NCI-H1105 treated with DMSO at 0.1 percent for 48 hours (cell line): ENCODE data around the gene DNAJC19.

Experiments
- DNase-seq: peaks from one replicate; lab custom pipeline; 2025; lab: John Stamatoyannopoulos, UW

Gene DNAJC19

DNA sequence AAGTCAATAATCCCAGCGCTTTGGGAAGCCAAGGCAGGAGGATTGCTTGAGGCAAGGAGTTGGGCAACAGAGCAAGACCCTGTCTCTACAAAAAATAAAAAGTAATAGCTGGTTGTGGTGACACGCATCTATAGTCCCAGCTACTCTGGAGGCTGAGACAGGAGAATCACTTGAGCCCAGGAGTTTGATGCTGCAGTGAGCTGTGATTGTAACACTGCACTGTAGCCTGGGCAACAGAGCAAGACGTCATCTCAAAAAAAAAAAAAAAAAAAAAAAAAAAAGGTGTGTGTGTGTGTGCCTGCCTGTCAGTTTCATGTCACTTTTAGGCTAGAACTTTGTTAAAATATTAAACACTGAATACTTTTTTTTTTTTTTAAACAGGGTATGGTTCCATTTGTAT is 28.4 kb downstream of the DNAJC19 start:
- no peak for DNase-seq

DNA sequence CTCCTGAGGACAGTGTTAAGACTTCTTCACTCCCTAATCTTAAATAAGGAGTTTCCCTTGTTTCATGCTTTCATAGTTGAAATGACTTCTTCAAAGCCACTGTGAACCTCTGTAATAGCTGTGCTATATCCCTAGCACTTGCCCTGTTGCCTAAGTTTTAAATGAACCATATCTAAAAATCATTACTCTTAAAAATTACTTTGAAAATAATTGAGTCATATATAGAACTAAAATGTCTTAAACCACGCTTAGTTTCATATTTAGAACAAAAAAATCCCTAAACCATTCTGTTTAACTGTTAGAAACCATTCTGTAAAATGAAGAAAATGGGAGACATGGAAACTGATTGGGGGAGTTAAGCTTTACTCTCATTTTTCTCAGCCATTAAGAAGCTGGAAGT is 29.8 kb downstream of the DNAJC19 start:
- DNase-seq = no peak

DNA sequence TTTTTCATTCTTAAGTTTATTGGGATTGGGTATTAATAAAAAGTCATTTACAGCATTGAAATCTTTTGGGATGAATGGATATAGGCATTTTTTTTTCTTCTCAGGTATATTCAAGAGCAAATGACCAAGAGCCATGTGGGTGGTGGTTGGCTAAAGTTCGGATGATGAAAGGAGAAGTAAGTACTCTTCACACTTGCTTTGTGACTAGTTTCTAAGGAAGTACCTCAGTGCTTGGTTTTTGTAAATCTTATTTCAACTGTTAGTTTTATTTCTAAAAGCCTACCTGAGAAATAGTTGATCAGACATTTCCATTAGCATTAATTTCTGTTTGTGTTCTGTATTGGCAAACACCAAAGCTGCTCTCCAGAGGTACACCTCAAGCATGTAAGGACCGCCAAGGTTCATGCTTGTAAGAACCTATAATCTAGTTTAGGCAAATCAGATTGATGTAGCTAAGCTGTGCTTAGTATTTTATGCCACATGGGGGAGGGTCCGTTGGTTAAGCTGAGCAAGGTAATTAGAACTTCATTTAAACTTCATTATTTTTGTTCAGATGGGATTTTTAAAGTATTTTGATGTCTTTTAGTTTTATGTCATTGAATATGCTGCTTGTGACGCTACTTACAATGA is 41.7 kb downstream of the DNAJC19 start:
- no peak for DNase-seq

DNA sequence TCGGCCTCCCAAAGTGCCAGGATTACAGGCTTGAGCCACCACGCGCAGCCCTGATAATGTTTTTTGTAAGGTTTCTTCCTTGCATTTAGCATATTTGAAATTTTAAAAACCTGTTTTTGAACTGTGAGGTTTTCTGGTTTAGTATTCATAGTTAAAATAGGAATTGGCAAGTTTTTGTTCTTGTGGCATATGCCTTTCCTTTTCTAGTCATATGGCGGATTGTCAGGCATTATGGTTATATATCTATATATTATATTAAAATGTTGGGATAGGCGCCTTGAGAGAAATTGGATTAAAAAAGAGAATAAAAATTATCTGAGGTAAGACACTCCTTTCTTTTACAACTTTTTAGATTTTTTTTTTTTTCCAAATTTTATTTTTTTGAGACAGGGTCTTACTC is 48.7 kb downstream of the DNAJC19 start:
- no peak for DNase-seq

DNA sequence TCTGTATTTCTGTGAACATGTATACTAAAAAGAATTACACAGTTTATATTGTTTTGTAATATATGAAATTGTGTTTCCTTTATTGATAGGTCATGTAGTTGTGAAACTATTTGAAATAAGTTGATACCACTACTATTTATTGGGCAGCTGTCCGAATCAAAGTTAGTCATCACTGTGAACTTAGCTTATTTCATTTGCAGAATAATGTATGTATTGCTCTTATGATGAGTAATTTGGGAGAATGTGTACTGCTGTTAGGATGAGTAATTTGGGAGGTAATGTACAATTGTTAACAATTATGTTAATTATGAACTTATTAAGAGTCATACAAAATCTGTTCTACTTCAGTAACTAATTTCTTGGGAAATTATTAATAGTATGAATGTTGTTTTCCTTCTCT is 54.9 kb downstream of the DNAJC19 start:
- no peak for DNase-seq
